GM18858 (cell line): ENCODE results near the gene RMND5B.
"Not testable (repeated sequence)": the region's sequence is repeated elsewhere in the genome, so short reads cannot be mapped to it uniquely, and the experiment has no call there.

Source experiments
- ATAC-seq: cut with Tn5 transposase; IDR thresholded peaks from one replicate; pipeline ENCODE4 v1.9.1; 2021; ENCODE audit not compliant: unreplicated experiment

The RMND5B gene

GRCh38 chr5:178113841-178114324, 16.9 kb upstream of the RMND5B start:
- no peak for ATAC-seq

GRCh38 chr5:178114325-178115135, 16.3 kb upstream of the RMND5B start:
- no peak for ATAC-seq

GRCh38 chr5:178115136-178115813, 15.5 kb upstream of the RMND5B start:
- no peak for ATAC-seq

GRCh38 chr5:178115814-178116142, 15.0 kb upstream of the RMND5B start:
- no peak for ATAC-seq

GRCh38 chr5:178116143-178116885, 14.5 kb upstream of the RMND5B start:
- ATAC-seq = no peak

GRCh38 chr5:178117923-178118701, 12.7 kb upstream of the RMND5B start:
- ATAC-seq = no peak

- no peak for ATAC-seq
These were observed 10.8 kb upstream of the RMND5B start for GRCh38 chr5:178119915-178120606.

- peak; percentile 83 for ATAC-seq
These were observed 10.0 kb upstream of the RMND5B start for GRCh38 chr5:178120607-178121357.

GRCh38 chr5:178121391-178122276, 9.2 kb upstream of the RMND5B start:
- no peak for ATAC-seq

GRCh38 chr5:178122346-178122745, 8.5 kb upstream of the RMND5B start:
- no peak for ATAC-seq

- ATAC-seq = no peak
These were observed 7.5 kb upstream of the RMND5B start for GRCh38 chr5:178123094-178123965.

GRCh38 chr5:178123966-178124925, 6.6 kb upstream of the RMND5B start:
- no peak for ATAC-seq

- ATAC-seq = no peak
These were observed 5.4 kb upstream of the RMND5B start for GRCh38 chr5:178125253-178125906.

GRCh38 chr5:178126556-178126955, 4.3 kb upstream of the RMND5B start:
- ATAC-seq = no peak

GRCh38 chr5:178127300-178128009, 3.4 kb upstream of the RMND5B start:
- ATAC-seq = not testable (repeated sequence)
